ENCODE measurements around the gene PDE6B.
A peak's percentile ranks its signal among the peaks of the same experiment; 100 is the strongest.

PDE6B gene

GRCh38 chr4:675036-675882 lies 49.9 kb downstream of the PDE6B start:
- no peak for DNase-seq

- no peak for DNase-seq
Observed at GRCh38 chr4:675980-676870, 50.9 kb downstream of the PDE6B start.

- DNase-seq = no peak
Observed at GRCh38 chr4:676871-677235, 51.5 kb downstream of the PDE6B start.

- no peak for DNase-seq
Observed at GRCh38 chr4:677431-678293, 52.3 kb downstream of the PDE6B start.

- DNase-seq = no peak
Observed at GRCh38 chr4:678331-679103, 53.1 kb downstream of the PDE6B start.

GRCh38 chr4:679104-679481 lies 53.7 kb downstream of the PDE6B start:
- DNase-seq = no peak

GRCh38 chr4:679629-680028 lies 54.3 kb downstream of the PDE6B start:
- DNase-seq = no peak

GRCh38 chr4:680091-680490 lies 54.7 kb downstream of the PDE6B start:
- no peak for DNase-seq

- no peak for DNase-seq
Observed at GRCh38 chr4:680551-680927, 55.2 kb downstream of the PDE6B start.

- DNase-seq = peak; percentile 68
Observed at GRCh38 chr4:680928-681645, 55.7 kb downstream of the PDE6B start.

GRCh38 chr4:681736-682451 lies 56.5 kb downstream of the PDE6B start:
- peak; percentile 63 for DNase-seq

- no peak for DNase-seq
Observed at GRCh38 chr4:682490-683172, 57.3 kb downstream of the PDE6B start.

GRCh38 chr4:683247-683897 lies 58.0 kb downstream of the PDE6B start:
- DNase-seq = no peak

GRCh38 chr4:683982-684622 lies 58.7 kb downstream of the PDE6B start:
- DNase-seq = peak; percentile 81

GRCh38 chr4:684623-685327 lies 59.4 kb downstream of the PDE6B start:
- no peak for DNase-seq

- DNase-seq = no peak
Observed at GRCh38 chr4:685679-686412, 60.5 kb downstream of the PDE6B start.

- DNase-seq = no peak
Observed at GRCh38 chr4:686413-687040, 61.2 kb downstream of the PDE6B start.

Measured in NCI-H82 (cell line).